T-helper 22 cell (primary cell): ENCODE data around the gene EDNRA.

Experiments used
- DNase-seq: peaks from one replicate; pipeline ENCODE4 v3.0.0-alpha.2; 2020; ENCODE audit warnings: low read depth

The EDNRA gene

DNA sequence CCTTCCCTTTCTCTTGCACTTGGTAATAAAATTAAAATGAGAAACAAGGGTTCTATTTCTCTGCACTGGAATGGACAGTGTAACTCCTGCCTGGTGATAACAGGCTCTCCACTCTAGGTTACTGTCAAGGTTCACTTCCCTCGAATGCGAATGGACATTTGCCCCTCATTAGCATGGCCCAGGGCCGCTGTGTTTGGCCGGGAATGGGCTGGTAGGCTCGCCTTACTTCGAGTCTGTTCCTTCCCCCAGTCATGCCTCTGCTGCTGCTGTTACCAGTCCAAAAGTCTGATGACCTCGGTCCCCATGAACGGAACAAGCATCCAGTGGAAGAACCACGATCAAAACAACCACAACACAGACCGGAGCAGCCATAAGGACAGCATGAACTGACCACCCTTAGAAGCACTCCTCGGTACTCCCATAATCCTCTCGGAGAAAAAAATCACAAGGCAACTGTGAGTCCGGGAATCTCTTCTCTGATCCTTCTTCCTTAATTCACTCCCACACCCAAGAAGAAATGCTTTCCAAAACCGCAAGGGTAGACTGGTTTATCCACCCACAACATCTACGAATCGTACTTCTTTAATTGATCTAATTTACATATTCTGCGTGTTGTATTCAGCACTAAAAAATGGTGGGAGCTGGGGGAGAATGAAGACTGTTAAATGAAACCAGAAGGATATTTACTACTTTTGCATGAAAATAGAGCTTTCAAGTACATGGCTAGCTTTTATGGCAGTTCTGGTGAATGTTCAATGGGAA, 61.5 kb downstream of the EDNRA start:
- no peak for DNase-seq

DNA sequence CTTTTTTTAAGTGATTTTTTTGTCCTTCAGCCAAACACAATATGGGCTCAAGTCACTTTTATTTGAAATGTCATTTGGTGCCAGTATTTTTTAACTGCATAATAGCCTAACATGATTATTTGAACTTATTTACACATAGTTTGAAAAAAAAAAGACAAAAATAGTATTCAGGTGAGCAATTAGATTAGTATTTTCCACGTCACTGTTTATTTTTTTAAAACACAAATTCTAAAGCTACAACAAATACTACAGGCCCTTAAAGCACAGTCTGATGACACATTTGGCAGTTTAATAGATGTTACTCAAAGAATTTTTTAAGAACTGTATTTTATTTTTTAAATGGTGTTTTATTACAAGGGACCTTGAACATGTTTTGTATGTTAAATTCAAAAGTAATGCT, 62.1 kb downstream of the EDNRA start:
- DNase-seq: no peak

DNA sequence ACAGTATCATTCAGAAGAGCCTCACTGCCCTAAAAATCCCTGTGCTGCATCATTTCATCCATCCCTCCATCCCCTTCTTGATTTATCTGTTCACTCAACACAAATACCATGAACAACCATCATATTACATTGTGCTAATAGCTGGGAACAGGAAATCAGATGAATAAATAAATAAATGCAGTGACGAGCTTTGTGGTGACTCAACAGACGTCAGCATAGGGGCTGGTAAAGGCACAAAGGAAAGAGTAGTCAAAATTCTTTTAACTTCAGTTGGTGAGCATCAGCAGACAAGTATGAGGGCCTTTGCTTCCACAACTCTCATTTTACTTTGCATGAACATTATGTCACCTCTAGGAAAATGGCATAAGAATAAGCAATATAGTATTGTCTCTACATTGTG, 65.5 kb downstream of the EDNRA start:
- no peak for DNase-seq

DNA sequence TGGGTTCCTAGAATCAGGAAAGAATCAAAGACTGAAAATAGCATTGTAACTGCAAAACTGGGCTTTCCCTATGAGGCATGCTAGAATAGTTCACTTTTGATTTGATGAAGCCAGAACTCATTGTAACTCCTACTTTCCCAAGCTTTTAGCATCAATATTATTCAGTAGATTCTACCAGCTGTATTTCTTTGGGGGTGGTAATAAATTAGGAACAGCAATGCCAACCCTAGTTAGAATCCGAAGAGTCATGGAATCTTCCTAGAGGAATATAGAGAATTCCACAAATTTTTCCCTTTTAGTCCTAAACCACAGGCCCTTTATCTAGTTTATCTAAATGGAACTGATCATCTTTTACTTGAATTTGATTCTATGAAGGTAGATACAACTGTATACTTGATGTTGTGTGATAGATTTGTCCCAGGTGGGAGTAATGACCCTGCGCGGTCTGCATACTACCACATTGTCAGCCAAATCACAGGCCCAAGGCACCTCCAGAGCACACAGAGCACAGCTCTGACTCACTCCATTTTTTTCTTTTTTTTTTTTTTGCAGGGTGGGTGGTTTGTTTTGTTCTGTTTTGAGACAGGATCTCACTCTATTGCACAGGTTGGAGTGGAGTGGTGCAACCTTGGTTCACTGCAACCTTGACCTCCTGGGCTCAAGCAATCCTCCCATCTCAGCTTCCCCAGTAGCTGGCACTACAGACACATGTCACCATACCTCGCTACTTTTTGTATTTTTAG, 66.6 kb downstream of the EDNRA start:
- DNase-seq: no peak

DNA sequence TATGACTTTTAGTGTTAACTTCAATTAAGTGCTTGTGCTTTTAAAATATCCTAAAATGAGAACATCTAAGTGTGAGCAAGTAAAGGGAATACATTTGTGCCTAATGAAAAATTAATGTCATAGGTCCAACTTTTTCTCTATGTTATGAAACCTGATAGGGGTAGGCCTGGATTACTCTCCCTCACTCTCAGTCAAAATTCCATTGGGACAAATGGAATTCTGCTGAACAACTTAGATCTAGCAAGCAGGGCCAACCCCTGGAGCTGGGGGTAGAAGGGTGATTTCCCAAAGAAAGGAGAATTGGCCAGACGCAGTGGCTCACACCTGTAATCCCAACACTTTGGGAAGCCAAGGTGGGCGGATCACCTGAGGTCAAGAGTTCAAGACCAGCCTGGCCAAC, 67.4 kb downstream of the EDNRA start:
- no peak for DNase-seq

DNA sequence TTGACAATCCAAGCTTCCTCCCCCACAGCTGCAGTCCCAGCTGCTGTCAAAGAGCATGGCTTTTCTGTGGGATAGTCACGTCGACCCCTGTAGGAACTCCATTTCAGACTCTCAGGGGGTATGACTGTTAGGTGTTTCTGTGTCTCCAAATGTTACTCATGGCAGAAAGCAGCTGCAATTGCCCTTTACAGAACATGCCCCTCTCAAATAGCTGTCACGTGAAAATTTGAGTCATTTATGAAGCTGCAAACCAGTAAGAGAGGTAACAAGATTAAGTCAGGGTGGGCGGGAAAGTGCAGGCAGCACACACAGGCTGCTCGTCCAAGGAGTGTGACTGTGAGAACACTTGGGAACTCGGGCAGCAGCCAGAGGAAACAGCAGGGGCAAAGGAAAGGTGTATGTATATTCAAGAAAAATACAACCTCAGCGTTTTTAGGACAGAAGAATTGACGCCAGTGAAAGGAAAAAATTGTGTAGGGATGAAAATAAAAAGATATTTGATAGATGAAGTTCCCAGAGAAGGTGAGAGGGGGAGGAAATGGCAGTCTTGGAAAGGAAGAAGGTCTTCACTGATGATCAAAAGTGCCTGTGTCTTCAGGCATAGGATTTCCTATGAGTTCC, 69.8 kb downstream of the EDNRA start:
- no peak for DNase-seq

DNA sequence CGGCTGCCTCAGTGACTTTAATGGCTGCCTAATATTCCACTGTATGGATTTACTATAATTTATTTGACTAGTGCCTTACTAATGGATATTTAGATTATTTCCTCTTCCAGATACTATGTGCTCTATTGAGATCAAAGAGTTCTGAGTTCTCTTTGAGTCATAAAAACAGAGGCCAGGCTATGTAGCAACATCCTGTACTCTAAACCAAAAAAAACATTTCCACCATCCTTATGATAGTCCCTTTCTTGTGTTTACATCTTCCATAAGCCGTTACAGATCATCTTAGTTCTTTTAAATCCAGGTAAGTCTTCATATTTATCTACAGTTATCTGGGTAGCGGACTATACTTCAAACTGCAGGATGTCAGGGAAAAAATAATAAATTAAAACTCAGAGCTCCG, 79.7 kb downstream of the EDNRA start:
- DNase-seq: no peak

DNA sequence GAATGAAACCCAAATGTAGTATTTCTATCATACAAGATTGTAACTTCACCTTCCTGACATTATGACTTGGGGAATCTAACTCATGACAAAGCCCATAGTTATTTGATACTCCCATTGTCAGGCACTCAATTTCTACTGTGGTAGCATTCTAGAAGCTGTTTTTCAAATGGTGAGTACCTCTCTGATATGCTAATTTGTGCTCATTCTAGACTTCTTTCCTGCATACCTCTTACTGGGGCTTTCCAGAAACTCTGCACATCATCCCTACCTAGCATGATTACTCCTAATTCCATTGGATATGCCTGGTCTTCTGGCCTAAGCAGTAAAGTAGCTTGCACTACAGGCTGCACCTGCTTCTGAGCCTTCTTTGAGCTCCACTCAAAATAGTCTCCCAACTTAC, 85.9 kb downstream of the EDNRA start:
- DNase-seq: no peak

- no peak for DNase-seq
Observed at GRCh38 chr4:147567276-147567675, 86.4 kb downstream of the EDNRA start.

GRCh38 chr4:147570616-147571015, 89.7 kb downstream of the EDNRA start:
- DNase-seq: no peak

DNA sequence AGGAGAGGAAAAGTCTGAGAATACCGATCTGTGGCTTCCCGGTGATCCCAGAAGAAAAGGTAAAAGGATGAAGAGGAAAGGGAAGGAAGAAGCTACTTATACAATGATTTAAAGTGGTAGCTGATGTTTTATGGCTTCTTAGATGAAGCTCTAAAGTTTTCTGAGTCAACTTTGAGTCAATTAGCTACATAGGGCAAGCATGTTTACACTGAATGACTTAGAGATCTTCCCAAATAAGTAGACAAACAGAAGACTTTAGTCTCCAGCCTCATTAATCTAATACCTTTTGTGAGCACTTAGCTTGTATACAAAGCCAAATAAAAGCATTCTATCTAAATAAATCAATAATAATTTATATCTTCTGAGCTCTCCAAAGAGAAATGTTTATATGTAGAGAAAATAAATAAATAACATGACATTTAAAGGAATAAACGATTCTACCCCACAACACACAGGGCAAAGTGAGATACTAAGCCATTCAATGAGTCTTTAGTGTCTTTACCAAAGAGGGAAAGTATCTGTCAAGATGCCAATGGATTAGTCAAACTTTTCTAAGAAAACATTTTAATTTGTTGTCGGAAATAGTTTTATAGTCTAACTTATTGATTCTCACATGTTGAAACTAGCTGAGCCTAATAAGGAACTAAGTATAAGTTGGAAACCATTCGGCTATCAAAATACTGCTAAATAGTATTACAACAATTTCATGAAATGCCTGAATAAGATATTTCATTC, 90.3 kb downstream of the EDNRA start:
- DNase-seq: no peak

GRCh38 chr4:147576084-147576483, 95.2 kb downstream of the EDNRA start:
- no peak for DNase-seq

- no peak for DNase-seq
Observed at GRCh38 chr4:147578051-147578476, 97.2 kb downstream of the EDNRA start.

- DNase-seq: no peak
Observed at GRCh38 chr4:147578593-147578992, 97.7 kb downstream of the EDNRA start.

DNA sequence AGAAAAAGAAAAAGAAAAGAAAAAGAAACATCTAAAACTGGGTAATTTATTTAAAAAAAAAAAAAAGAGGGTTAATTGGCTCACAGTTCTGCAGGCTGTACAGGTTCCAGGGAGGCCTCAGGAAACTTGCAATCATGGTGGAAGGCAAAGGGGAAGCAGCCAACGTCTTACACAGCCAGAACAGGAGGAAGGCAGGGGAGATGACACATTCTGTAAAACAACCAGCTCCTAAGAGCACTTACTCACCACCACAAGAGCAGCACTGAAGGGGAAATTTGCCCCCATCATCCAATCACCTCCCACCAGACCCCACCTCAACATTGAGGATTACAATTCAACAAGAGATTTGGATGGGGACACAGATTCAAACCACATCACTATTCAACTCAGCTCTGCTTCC, 99.5 kb downstream of the EDNRA start:
- no peak for DNase-seq

- DNase-seq: no peak
Observed at GRCh38 chr4:147581606-147582350, 100.9 kb downstream of the EDNRA start.

- DNase-seq: no peak
Observed at GRCh38 chr4:147582386-147583060, 101.6 kb downstream of the EDNRA start.

DNA sequence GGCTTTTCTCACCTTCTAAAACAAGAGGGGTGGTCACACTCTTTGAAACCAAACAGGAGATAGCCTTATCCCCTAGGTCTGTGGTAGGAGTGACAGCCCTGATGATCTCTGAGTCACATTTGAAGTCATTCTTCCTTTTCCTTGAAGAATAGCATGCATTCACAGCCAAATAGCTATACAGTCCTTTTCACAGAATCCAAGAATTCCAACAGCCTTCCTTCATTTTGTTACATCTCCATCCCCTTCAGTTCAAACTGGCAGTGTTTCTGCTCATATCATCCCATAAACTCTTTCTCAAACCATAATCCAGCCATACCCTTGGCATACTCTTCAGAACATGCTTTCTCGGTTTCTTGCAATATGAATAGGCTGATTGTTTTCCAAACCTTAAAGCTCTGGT, 103.0 kb downstream of the EDNRA start:
- no peak for DNase-seq

- no peak for DNase-seq
Observed at GRCh38 chr4:147586032-147586431, 105.1 kb downstream of the EDNRA start.

GRCh38 chr4:147586637-147587036, 105.7 kb downstream of the EDNRA start:
- DNase-seq: no peak

- DNase-seq: no peak
Observed at GRCh38 chr4:147587041-147587440, 106.1 kb downstream of the EDNRA start.
